NCI-H146 (cell line): Measurements from ENCODE around the gene PSPC1.
"Not testable (repeated sequence)": the region's sequence is repeated elsewhere in the genome, so short reads cannot be mapped to it uniquely, and the experiment has no call there.

ENCODE experiments used
- DNase-seq: peaks from one replicate; lab custom pipeline; 2025; lab: John Stamatoyannopoulos, UW

PSPC1 gene

GRCh38 chr13:19782727-19783682 is at the start of gene PSPC1:
Gene PSPC1, minus strand, starts transcription at chr13:19782945. Its CDS starts 188 bp downstream, at chr13:19782757.
- DNase-seq: peak; percentile 88

DNA sequence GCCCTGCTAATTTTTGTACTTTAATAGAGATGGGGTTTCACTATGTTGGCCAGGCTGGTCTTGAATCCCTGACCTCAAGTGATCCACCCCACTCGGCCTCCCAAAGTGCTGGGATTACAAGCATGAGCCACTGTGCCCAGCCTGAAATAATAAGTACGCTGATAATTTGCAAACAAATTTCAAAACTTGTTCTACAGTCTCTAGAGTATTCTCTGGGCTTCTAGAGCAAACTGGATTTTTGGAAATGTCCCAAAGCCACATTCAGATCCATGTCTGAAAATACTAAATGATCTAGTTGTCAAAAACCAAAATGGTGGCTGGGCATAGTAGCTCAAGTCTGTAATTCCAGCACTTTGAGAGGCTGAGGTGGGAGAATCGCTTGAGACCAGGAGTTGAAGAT is 39.9 kb upstream of the PSPC1 start:
- no peak for DNase-seq

- DNase-seq: no peak
Measured at GRCh38 chr13:19818223-19818842, 35.6 kb upstream of the PSPC1 start.

- DNase-seq: no peak
Measured at GRCh38 chr13:19817510-19818158, 34.9 kb upstream of the PSPC1 start.

GRCh38 chr13:19817106-19817505 is 34.4 kb upstream of the PSPC1 start:
- DNase-seq: no peak

DNA sequence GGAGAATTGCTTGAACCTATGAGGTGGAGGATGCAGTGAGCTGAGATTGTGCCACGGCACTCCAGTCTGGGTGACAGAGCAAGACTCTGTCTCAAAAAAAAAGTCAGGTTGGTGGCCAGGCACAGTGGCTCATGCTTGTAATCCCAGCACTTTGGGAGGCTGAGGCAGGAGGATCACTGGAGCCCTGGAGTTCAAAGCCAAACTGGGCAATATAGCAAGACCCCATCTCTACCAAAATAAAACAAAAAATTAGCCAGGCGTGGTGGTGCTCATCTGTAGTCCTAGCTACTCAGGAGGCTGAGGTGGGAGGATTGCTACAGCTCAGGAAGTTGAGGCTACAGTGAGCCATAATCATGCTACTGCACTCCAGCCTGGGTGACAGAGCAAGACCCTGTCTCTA is 33.1 kb upstream of the PSPC1 start:
- not testable (repeated sequence) for DNase-seq

DNA sequence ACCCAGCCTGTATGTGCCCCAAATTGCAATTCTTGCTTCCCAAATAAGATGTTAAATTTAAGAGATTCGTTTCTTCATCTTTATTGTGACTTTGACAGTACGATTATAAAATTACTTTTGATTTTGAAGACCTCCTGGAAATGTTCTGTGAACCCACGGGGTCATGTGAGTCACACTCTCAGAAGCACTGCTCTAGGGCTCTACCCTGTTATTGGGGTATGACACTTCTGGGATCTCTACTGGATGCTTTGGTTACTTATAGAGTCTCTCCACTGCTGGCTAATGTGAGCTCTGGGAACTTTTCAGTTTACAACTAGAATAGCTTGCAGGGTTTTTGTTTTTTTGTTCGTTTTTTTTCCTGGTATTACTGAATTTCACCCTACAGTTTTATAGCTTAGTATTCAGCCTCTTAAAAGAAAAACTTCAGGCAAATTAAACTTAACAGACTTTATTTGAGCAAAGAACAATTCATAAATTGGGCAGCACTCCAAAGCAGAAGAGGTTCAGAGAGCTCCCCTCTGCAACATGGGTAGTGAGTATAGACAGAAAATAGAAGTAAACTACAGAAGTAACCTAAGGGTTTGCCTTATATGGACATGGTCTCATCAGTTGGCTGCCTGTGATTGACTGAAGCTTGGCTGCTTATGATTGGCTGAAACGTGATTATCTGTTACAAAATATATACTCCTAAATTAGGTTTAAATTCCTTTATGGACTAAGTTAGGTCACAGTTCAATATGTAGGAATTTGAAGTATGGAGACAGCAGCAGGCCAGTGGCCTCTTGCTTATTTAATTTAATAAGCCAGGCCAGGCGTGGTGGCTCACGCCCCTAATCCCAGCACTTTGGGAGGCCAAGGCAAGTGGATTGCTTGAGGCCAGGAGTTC is 28.5 kb upstream of the PSPC1 start:
- no peak for DNase-seq

- peak; percentile 26 for DNase-seq
Measured at GRCh38 chr13:19810151-19810550, 27.4 kb upstream of the PSPC1 start.

GRCh38 chr13:19805765-19806164 is 23.0 kb upstream of the PSPC1 start:
- DNase-seq: no peak

GRCh38 chr13:19795956-19796355 is 13.2 kb upstream of the PSPC1 start:
- DNase-seq: no peak

DNA sequence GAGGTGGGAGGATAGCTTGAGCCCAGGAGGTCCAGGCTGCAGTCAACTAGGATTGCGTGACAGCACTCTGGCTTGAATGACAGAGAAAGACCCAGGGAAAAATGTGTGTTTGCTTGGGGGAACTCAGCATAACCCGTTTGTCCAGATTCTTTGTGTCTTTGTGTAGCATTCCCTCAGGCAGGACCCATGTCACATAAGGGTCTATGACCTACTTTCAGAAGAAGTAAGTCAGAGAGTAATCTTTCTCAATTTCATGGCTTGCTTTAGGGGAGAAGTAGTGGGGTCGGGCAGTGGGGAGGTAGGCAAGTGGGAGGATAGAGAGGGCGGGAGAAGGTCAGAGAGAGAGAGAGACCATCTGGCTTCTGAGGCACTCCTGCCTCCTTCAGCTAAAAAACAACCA is 11.9 kb upstream of the PSPC1 start:
- DNase-seq: no peak

GRCh38 chr13:19791953-19792537 is 9.3 kb upstream of the PSPC1 start:
- DNase-seq: no peak

GRCh38 chr13:19782049-19782726 is 557 bp downstream of the PSPC1 start:
- DNase-seq: peak; percentile 61

- no peak for DNase-seq
Measured at GRCh38 chr13:19781526-19781925, 1.2 kb downstream of the PSPC1 start.

- DNase-seq: not testable (repeated sequence)
Measured at GRCh38 chr13:19780753-19781418, 1.9 kb downstream of the PSPC1 start.

GRCh38 chr13:19772306-19772705 is 10.4 kb downstream of the PSPC1 start:
- DNase-seq: no peak

DNA sequence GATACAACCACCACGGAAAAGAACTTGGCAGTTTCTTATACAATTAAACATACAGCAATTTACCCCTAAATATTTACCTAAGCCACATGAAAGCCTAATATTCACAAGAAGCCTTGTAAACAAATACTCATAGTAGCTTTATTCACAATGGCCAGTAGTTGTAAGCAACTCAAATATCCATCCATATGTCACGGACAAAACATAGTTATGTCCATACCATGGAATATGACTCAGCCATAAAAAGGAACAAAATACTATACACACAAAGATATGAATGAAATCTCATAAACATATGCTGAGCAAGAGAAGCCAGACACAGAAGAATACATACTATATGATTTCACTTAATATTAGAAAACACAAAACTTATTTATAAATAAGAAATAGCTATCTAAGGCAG is 12.9 kb downstream of the PSPC1 start:
- no peak for DNase-seq

DNA sequence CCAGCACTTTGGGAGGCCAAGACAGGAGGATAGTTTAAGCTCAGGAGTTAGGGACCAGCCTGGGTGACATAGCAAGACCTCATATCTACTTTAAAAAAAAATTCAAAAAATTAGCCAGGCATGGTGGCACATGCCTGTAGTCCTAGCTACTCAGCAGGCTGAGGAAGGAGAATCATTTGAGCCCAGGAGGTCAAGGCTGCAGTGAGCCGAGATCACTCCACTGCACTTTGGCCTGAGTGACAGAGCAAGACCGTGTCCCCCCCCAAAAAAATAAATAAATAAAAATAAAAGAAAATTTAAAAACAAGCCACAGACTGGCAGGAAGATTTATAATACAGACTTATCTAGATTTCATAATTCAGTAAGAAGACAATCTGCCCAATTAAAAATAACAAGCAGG is 14.8 kb downstream of the PSPC1 start:
- DNase-seq: no peak

DNA sequence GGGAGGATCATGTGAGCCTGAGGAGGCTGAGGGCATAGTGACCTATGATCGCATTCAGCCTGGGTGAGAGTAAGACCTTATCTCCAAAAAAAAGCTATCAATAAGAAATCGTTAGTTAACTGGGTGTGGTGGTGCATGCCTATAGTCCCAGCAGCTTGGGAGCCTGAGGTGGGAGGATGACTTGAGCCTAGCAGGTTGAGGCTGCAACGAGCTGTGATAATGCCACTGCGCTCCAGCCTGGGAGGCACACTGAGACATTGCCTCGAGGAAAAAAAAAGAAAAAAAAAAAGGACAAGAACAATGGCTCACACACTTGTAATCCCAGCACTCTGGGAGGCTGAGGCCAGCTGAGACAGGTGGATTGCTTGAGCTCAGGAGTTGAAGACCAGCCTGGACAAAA is 16.2 kb downstream of the PSPC1 start:
- peak; percentile 2 for DNase-seq

DNA sequence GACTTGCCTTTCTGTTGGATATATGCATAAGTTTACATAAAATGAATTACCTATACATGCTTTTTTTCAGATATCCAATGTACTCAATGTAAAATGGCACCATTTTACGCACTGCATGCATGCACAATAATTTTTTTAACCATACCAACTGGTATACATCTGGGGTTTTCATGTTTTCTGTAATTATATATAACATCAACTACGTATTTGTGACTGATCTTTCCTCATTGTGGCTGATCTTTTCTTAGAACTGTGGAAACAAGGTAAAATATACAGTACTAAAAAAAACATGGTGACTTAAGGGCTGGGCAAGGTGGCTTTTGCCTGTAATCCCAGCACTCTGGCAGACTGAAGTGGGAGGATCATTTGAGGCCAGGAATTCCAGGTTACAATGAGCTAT is 18.5 kb downstream of the PSPC1 start:
- no peak for DNase-seq
